SH-SY5Y (cell line): ENCODE measurements around the gene A2ML1.

Experiments
- GATA2 ChIP-seq: IDR thresholded peaks from 2 replicates; pipeline ENCODE4 v1.6.1; 2011; ENCODE audit warnings: mild to moderate bottlenecking, low read depth, low read length
- GATA3 ChIP-seq: IDR thresholded peaks from 2 replicates; pipeline ENCODE4 v1.6.1; 2011; ENCODE audit warnings: low read depth, mild to moderate bottlenecking, low read length, moderate library complexity

DNA sequence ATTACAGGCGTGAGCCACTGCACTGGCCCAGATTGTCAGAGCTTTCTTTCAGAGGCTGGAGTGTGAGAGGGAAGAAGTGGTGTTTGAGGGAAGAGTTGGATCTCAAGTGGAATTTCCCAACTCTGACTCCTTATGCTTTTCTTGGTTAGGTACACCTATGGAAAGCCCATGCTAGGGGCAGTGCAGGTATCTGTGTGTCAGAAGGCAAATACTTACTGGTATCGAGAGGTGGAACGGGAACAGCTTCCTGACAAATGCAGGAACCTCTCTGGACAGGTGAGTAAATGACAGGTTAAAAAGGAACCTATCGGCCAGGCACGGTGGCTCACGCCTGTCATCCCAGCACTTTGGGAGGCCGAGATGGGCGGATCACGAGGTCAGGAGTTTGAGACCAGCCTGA, 14.9 kb downstream of the A2ML1 start:
- TF ChIP-seq GATA3 (no peak), GATA2 (no peak)
